IPS-NIHi7 (cell line): ENCODE data around the gene TPRG1.

Source experiments
- DNase-seq: peaks from one replicate; pipeline ENCODE4 v3.0.0; 2012; ENCODE audit warnings: mixed read lengths; ENCODE audit errors: extremely low spot score

The TPRG1 gene

DNA sequence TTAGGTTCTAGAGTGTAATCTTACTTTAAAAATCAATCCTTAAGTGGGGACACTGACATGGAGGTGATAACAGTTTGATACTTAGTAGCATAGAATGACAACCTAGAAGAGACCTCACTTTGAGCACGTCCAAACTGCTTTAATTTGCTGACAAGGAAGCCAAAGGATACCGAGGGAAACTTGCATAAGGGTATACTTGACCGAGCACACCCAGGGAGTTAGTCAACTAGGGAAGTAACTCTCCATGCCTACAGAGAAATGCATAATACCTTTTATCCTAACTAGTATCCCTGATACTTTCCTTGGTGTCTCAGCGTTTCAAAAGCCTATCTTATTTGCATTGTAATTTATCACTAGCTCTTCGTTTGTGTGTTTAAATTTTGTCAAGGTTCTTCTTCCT lies 5.5 kb upstream of the TPRG1 start:
- DNase-seq = no peak

DNA sequence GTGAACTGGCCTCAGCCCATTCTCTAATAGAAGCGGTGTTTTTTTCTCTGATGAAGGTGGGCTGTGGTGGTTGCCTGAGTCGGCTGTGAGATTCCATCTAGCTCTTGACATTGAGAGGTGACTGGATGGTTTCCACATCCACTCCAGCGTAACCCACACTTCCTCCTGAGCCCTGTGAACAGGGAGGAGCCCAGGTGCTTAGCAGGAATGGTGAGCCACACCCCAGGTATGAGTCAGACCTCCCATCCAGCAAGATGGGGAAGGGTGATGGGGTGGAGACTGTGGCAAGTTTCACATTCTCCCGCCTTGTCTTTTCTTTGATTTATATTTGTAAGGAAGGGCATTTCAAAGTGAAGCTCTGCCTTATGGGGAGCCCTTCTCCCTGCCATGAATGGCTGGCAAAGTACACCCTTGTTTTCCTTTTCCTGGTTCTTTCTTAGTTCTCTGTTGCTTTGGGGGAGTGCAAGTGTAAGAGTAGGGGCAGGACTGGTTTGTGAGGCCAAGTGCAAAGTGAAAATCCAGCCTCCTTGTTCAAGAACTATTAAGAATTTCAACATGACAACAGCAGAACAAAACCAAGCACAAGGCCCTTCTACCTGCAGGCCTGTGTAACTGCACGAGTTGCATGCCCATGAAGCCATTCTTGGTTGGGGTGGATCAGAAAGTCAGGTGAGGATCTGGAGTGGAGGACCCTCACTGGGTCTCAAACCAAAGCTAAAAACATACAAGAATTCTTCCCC lies 4.6 kb upstream of the TPRG1 start:
- peak; percentile 43 for DNase-seq

GRCh38 chr3:189168711-189169110 lies 3.1 kb upstream of the TPRG1 start:
- no peak for DNase-seq

DNA sequence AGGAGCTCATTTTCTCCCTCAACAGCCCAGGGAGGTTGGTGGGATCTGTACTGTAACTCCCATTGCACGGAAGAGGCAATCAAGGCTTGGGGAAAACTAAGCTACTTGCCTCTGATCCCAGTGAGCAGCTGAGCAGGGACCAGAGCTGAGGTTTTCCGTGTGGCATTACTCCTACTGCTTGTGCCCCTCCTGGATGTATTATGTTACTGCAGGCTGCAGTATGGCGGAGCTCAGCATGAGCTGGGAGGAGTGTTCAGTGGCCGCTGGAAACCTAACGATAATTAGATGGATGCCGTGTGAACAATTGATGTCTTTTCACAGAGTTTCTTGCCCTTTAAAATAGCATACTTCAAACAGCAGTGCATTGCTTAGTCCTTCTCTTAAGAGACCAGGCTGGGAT lies 2.0 kb upstream of the TPRG1 start:
- DNase-seq = peak; percentile 58

DNA sequence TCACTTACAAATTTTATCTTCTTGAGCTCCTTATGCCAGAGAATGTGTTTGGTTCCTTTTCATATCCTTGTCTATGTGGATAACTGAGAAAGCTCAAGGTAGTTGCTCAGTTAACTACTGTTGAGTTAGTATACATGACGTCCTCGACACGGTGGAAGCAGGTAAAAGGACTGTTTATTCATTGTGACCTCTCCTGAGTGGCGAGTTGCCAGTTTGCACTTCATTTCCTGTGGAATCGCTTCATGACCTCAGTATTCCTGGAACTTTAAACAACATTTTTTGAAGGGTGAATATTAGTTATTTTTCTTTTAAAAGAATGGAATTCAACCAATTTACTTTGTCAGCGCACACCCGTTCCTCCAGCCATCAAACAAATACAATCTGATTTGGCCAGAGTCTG lies 1.2 kb upstream of the TPRG1 start:
- DNase-seq = no peak

DNA sequence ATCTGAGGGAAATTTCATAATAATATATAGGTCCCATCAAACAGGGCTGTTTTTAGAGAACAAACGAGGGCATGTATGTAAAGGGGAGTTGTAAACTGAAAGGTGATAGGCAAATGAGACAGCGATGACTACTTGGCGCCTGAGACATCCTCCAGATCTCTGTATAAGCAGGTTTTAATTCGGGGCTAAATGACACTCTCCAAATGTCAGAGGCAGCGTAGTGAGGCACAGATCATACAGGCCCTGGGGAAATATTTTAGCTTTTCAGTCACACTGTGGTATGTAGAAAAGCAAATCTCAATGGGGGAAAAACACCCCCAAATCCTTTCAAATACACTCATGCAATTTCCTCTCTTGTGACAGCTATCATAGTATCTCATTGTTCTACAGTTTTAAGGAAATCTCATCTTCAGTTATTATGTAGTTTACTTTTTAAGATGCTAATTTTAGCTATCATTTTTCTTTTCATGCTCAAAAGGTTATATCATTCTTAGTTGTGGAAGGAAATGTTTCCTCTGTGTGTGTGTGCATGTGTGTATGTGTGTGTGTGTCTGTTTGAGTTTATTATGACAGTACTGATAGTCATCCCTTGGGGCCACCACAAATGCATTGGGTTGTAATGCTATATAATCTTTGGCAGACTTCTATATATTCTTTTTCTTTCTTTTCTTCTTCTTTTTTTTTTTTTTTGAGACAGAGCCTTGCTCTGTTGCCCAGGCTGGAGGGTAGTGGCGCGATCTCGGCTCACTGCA lies 1.1 kb downstream of the TPRG1 start:
- DNase-seq = no peak

DNA sequence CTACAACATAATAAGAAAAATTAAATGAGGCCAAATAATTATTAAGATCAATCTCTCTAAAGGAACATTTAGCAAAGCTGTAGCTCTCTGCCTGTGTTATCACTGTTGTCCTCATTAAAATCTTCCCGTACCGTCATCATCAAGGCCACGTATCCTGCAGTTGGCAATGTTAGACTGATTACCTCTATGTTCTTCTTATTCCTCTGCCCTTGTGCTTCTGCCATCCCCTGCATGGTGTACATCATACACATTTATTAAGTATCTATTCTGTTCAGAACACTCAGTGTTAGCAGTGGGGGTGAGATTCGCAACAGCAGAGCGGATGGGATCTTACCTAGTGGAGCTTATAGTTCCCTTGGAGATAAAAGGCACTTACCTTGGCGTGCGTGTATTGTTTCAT lies 12.8 kb downstream of the TPRG1 start:
- DNase-seq = no peak

DNA sequence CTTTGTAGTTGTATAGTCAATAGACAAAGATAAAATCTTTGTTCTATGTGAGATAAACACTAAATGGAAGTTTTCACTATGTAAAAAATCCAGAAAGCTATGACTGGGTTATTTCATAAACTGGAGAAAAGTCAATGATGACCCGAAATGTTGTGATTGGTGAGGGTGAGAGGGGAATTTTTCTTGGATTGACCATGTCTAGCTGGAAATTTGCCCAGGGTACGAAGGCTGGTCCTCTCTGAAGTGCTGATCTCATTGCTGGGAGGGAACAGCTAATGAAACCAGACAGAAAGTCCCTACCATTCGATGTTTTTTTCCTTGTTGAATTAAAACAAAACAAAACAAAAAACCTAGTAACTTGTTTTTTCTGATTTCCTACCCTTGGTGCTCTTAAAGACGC lies 14.3 kb downstream of the TPRG1 start:
- no peak for DNase-seq

DNA sequence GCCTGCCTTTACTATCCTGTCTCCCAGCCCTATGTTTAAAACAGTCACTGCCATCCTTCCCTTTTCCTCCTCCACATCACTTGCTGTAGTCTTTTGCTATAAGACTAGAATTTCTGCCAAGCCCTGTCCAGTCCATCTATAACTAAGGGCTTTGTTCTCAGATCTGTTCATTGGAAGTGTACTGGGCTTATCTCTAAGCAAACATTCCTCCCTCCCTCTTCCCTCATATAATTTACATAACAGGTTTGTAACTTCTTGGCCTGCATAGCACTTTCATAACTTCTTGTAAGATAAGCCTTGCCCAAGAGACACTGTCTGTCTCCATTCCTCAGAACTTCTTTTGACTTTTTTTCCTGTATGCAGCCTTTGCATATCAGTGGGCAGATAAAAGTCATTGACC lies 16.7 kb downstream of the TPRG1 start:
- DNase-seq = no peak

GRCh38 chr3:189192725-189193124 lies 21.0 kb downstream of the TPRG1 start:
- no peak for DNase-seq

- DNase-seq = peak; percentile 28
These were observed 23.5 kb downstream of the TPRG1 start for GRCh38 chr3:189195302-189195701.

- no peak for DNase-seq
These were observed 30.3 kb downstream of the TPRG1 start for GRCh38 chr3:189202106-189202505.

GRCh38 chr3:189202583-189202982 lies 30.8 kb downstream of the TPRG1 start:
- peak; percentile 36 for DNase-seq

- peak; percentile 16 for DNase-seq
These were observed 32.5 kb downstream of the TPRG1 start for GRCh38 chr3:189204167-189204866.

- DNase-seq = no peak
These were observed 33.2 kb downstream of the TPRG1 start for GRCh38 chr3:189204937-189205336.

GRCh38 chr3:189210251-189210770 lies 38.5 kb downstream of the TPRG1 start:
- DNase-seq = no peak

GRCh38 chr3:189212681-189213080 lies 40.9 kb downstream of the TPRG1 start:
- DNase-seq = no peak

DNA sequence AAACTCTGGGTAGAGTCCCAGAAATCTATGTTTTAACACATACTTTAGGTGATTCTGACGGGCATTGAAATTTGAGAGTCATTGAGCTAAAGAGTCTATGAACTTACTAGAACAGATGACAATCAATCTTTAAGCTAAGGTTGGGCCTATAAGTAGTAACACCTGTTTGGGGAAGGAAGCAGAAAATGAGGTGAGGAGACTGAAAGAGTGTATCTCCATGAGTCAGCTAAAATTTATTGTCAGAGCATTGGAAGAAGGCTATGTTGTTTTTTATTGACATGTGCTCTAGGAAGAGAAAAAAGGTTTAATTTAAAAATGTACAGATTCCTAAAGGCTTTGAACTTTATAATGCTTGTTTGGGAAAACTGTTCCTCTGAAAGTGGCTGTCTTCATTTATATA lies 42.9 kb downstream of the TPRG1 start:
- no peak for DNase-seq

DNA sequence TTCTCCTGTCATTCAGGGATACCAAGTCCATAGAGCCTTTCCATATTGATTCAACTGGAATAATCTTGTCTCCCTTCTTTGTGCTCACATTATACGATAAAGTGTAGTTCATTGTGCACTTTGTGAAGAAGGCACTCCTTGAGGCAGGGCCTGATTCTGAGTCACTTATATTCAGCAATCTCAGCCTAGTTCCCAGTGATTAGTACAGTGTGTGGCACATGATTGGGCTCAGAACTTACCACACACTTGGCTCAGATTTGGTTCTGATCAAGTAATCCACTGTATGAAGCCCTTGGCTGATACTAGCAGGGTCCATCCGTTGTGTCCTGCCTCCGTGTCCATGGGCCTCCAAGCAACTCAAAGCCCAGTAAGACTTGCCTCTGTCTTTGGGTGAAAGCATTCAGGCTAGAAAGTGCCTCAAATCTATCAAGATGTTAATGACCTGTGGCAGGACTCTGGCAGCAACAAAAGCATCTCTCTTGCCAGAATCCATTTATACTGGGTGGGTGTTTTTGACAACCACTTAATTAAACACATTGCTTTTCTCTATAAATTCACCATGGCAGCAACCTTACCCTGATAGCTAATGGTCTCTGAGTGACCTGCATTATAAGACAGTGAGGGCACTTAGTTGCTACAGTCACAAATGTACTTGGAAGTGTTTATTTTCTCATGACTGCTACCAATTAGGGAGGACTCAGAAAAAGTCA lies 51.3 kb downstream of the TPRG1 start:
- no peak for DNase-seq

GRCh38 chr3:189225431-189225830 lies 53.7 kb downstream of the TPRG1 start:
- no peak for DNase-seq

GRCh38 chr3:189227249-189227648 lies 55.5 kb downstream of the TPRG1 start:
- no peak for DNase-seq
